ENCODE measurements around the gene MICU1.
A peak's percentile ranks its signal among the peaks of the same experiment; 100 is the strongest.

Gene MICU1

DNA sequence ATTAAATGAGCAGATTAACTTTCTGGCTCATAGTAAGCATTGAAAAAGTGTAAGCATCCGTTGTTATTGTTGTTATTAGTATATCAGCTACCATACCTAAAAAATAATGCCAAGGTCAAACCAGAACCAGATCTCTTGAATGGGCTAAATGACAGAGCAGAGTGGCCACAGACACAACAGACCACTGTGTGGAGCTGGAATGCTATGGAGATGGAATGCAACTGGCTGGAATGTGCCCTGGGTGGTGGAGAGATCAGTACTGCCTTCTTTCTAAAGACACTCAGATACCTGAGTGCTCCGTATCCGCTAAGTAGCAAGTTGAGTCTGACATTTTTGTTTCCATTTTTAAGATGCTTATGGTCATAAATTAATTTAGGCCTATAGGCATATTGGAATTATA lies 250.7 kb downstream of the MICU1 start:
- CTCF ChIA-PET, result interaction anchor here (1.4 kb wide), 1 partner anchor 10 kb away, joined by 3 read pairs; no protein-coding TSS in a partner anchor
- no peaks in the 10 kb centered on the region for H3K27me3 Mint-ChIP-seq
- peaks cover 2% of the 10 kb centered on the region for H3K36me3 Mint-ChIP-seq

DNA sequence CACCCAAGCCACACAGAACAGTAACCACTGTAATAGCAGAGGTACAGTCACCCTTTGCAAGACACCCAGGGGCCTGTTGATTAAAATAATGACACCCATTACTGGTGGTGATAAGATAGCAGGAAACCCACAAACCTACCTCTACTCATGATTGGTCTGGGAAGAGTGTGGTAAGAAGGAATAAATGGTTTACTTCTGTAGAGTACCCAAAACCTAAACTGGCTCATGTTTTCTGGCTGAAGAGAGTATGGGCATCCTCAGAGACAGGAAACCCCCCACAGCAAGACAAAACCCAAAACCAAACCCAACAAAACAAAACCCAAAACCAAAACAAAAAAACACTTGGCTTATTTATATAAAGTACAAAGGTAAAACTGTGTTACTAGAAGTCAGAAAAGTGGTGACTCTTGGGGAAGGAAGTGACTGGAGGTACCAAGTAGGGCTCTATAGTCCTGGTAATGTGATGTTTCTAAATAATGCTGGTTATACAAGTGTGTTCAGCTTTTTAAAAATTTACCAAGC lies 255.6 kb downstream of the MICU1 start:
- no peak overlapping the region for H3K4me3 Mint-ChIP-seq
- peaks cover 6% of the 10 kb centered on the region for H3K36me3 Mint-ChIP-seq
- peaks cover 13% of the 10 kb centered on the region for H3K4me1 Mint-ChIP-seq
- CTCF ChIA-PET, result no interaction called here
- no peaks in the 10 kb centered on the region for H3K9me3 Mint-ChIP-seq
- no peak for DNase-seq
- no peaks in the 10 kb centered on the region for H3K27me3 Mint-ChIP-seq
- peak overlapping the region; percentile 74 for H3K27ac Mint-ChIP-seq

More for the DNA sequence above, 250.7 kb downstream of the MICU1 start:
- Mint-ChIP-seq H3K4me3 (no peak overlapping the region), H3K27ac (no peak overlapping the region), H3K9me3 (no peaks in the 10 kb centered on the region), H3K4me1 (peaks cover 17% of the 10 kb centered on the region)
- DNase-seq, result no peak

DNA sequence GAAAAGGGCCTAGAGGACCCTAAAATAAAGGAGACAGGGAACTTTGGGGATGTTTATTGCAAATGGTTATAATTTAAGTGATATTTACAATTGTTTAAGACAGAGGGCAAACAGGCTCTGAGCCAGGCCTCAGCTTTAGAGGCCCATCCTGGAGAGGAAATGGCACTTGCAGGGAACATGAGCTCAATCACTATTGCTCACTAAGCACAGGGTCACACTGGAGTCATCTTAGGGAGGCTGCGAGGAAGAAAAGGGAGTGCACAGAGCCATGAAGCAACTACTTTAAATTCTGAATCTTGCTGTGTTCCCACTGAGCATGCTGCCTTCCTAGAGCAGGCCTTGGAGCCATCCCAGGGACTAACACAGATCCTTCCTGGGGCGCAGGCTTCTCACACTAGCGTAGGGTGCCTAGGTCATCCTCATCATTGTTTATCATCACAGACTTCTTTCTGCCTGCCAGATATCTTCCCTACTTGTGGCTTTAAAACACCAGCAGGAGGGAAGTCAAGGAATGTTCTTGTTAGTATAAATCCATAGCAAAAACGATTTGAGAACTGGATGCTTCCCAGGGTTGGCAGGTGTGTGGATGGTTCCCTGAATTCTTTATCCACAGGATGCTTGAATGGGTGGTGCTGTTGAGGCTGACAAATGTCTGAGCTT lies 258.4 kb downstream of the MICU1 start:
- DNase-seq, result no peak
- Mint-ChIP-seq H3K27me3 (peaks cover 7% of the 10 kb centered on the region), H3K27ac (no peak overlapping the region), H3K4me3 (no peak overlapping the region), H3K4me1 (peaks cover 25% of the 10 kb centered on the region), H3K36me3 (peaks cover 9% of the 10 kb centered on the region), H3K9me3 (no peaks in the 10 kb centered on the region)
- CTCF ChIA-PET, result no interaction called here

DNA sequence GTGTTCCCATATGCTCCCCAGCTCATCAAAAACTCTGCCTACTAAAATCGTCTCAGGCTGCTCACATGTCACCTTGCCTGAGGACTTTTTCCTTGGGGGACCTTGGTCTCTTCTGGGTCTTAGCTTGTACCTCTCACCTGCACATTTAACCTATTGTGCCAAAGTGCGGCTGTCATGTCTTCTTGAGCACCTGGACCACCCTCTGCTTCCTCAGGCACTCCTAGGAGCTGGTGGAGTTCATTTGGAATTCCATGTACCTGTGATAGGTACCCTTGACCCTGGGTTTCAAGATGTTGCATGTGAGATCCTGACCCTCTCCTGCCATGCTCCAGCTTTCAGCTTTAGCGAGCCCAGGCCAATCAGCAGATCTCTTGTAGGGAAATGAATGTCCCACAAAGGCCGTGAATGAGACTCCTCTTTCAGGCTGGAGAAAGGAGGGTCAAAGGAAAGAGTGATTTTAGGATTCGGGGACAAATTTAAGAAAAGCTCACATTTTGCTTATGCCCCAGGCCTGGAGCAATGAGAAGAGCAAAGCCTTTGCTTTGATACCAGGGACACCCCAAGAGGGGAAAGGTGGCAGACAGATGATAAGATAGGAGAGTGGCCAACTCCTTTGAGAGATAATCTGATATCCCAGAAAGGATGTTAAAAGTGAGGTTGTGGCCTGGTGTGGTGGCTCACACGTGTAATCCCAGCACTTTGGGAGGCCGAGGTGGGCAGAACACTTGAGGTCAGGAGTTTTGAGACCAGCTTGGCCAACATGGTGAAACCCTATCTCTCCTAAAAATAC lies 260.6 kb downstream of the MICU1 start:
- H3K4me3 Mint-ChIP-seq, result no peak overlapping the region
- CTCF ChIA-PET, result interaction anchor here (0.5 to 3.0 kb wide), 23 partner anchors 8 to 693 kb away, joined by 3 to 48 read pairs (median 4); partner anchors contain the start of genes DNAJB12, MCU and PSAP
- peaks cover 7% of the 10 kb centered on the region for H3K27me3 Mint-ChIP-seq
- DNase-seq, result no peak
- peaks cover 7% of the 10 kb centered on the region for H3K36me3 Mint-ChIP-seq
- H3K27ac Mint-ChIP-seq, result peak overlapping the region; percentile 35
- no peaks in the 10 kb centered on the region for H3K9me3 Mint-ChIP-seq
- peaks cover 20% of the 10 kb centered on the region for H3K4me1 Mint-ChIP-seq

DNA sequence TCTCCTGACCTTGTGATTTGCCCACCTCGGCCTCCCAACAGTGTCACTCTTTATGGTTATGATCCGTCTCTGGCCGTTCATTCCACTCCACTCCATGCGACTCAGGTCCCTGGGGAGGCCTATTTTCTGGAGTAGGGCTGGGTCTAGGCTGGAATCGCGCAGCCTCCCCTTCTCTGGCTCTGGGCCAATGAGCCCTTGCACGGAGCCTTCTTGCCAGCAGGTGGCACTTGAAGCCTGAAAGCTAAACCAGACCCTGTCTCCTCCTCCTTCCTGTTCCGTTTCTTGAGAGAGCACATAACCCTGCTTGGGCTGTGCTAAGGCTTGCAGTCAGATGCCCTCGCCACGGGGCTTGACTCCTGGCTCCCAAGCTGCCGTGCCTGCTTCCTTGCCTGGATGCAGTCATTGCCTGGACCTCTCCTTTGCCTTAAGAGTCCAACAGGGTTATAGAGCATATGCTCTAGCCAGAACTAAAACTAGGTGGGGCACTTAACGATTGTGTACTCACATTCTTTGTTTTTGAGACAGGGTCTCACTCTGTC lies 261.6 kb downstream of the MICU1 start:
- peaks cover 15% of the 10 kb centered on the region for H3K27me3 Mint-ChIP-seq
- peak overlapping the region; percentile 3 for H3K4me3 Mint-ChIP-seq
- peaks cover 6% of the 10 kb centered on the region for H3K36me3 Mint-ChIP-seq
- no peaks in the 10 kb centered on the region for H3K9me3 Mint-ChIP-seq
- CTCF ChIA-PET, result interaction anchor here (0.7 to 3.0 kb wide), 19 partner anchors 9 to 513 kb away, joined by 3 to 48 read pairs (median 4); partner anchors contain the start of genes DNAJB12, MCU and PSAP
- DNase-seq, result peak; percentile 92
- H3K4me1 Mint-ChIP-seq, result peaks cover 14% of the 10 kb centered on the region
- H3K27ac Mint-ChIP-seq, result peak overlapping the region; percentile 35

DNA sequence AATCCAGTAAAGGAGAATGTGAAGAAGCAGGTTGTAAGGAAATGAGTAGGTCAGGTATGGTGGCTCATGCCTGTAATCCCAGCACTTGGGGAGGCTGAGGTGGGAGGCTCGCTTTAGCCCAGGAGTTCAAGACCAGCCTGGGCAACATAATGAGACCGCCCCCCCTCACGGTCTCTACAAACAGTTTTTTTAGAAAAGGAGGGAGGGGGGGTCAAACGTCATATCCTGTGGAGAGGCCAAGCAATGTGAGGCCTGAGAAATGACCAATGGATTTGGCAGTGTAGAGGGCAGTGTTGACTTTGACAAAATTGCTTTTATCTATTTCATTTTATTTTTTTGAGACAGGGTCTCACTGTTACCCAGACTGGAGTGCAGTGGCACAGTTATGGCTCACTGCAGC lies 268.9 kb downstream of the MICU1 start:
- Mint-ChIP-seq H3K36me3 (peaks cover 12% of the 10 kb centered on the region), H3K4me3 (no peak overlapping the region), H3K27ac (no peak overlapping the region), H3K4me1 (peaks cover 29% of the 10 kb centered on the region), H3K9me3 (no peaks in the 10 kb centered on the region), H3K27me3 (peaks cover 15% of the 10 kb centered on the region)
- no peak for DNase-seq
- CTCF ChIA-PET, result no interaction called here

DNA sequence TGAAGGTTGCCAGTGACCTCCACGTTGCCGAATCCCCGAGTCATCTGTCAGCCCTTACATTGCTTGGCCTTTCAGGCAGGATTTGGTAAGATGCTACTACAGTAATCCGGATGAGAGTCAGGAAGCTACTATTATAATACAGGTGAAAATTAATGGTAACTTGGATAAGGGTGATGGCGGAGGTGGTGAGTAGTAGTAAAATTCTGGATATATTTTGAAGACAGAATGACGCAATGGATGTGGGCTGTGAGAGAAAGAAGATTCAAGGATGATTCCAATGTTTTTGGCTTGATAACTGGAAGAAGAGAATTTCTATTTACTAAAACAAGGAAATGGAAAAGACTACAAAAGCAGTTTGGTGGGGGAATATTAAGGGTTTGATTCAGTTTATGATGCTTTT lies 269.8 kb downstream of the MICU1 start:
- CTCF ChIA-PET, result no interaction called here
- Mint-ChIP-seq H3K4me3 (no peak overlapping the region), H3K27me3 (peaks cover 15% of the 10 kb centered on the region), H3K36me3 (peaks cover 20% of the 10 kb centered on the region), H3K9me3 (no peaks in the 10 kb centered on the region), H3K4me1 (peaks cover 35% of the 10 kb centered on the region), H3K27ac (no peak overlapping the region)
- no peak for DNase-seq

DNA sequence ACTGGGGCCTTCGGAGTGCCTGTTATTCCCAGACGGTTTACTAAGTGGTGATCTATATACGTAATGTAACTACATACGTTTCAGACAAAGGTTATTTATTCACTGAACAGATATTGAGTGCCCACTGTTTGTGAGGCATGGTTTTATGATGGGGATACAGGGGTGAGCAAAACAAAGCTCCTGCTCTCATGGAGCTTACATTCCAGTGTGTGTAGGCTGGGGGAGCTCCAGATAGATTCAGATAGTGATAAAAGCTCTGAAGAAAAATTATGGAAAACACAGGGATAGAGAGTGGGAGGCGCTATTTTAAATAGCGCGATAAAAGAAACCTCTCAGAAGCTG lies 270.7 kb downstream of the MICU1 start:
- Mint-ChIP-seq H3K4me3 (peak overlapping the region; percentile 94), H3K4me1 (peaks cover 35% of the 10 kb centered on the region), H3K27ac (peak overlapping the region; percentile 94), H3K27me3 (peaks cover 14% of the 10 kb centered on the region), H3K9me3 (no peaks in the 10 kb centered on the region), H3K36me3 (peaks cover 23% of the 10 kb centered on the region)
- DNase-seq, result no peak
- CTCF ChIA-PET, result interaction anchor here (1.0 to 1.2 kb wide), 2 partner anchors 9 to 306 kb away, joined by 4 read pairs; no protein-coding TSS in a partner anchor

DNA sequence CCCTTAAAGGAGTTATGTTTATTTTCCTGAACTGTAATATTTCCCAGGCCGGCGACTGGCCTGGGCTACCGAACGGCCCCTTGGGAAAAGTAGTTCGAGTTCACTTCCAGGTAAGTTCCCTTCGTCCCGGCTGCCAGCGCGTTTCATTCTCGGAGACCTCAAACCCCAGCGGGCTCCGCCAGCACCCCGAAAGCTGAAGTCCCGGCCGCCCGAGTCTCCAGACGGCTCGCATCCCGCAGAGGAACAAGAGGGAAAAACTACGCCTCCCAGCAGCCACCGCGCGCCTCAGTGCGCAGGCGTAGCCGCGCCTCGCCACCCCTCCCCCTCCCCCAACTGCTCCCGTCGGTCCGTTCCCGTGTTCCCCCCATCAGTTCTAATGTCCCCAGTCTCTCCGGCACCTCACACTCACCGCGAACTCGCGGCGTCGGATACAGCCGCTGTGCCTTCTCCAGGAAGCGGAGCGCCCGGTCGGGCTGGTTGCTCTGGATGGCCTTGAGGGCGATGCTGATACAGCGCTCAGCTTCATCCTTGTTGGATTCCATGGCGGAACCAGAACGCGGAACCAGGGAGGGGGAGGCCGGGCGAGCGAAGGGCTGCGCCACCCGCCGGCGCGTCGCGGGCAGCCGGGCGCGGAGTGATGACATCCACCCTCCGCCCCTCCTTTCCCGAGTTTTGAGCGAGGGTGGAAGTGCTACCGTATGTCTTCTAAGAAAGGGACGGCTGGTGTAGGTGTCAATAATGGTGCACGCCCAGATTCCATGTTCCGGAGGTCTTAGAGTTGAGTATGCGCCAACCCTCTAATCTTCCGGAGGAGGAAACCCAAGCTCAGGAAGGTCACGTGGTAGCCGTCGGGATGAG lies 271.3 kb downstream of the MICU1 start, which contains the start of gene DNAJB12:
Gene DNAJB12, minus strand, starts transcription at position 564 of the 858 bp plus-strand sequence. Its CDS starts 22 bp downstream, at position 542.
- peak within 1 kb of the TSS; percentile 94 for H3K27ac Mint-ChIP-seq
- peaks cover 8% of the 10 kb centered on the region for H3K27me3 Mint-ChIP-seq
- peak; percentile 92 for DNase-seq
- H3K4me1 Mint-ChIP-seq, result peaks cover 39% of the 10 kb centered on the region
- CTCF ChIA-PET, result interaction anchor here (1.0 to 1.2 kb wide), 2 partner anchors 10 to 306 kb away, joined by 4 read pairs; no protein-coding TSS in a partner anchor
- H3K36me3 Mint-ChIP-seq, result peaks cover 27% of the 10 kb centered on the region
- H3K4me3 Mint-ChIP-seq, result peak within 1 kb of the TSS; percentile 94
- no peaks in the 10 kb centered on the region for H3K9me3 Mint-ChIP-seq

DNA sequence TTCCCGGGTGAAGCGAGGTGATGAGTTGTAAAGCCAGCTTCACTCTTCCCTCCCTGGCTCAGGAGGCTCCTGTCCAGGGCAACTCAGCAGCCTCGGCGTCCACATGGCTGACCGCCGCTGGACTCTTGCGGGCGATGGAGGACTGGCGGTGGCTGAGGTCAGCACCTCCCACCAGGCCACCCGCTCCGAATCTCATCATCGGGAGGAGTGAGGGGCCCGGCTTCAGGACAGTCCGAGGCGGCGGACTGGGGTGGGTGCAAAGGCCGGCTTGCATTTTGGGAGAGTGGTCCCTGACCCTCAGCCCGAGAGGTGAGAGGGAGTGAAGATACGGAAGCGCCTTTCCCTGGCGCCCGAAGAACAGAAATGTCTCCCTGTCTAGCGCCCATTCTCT lies 271.9 kb downstream of the MICU1 start:
- CTCF ChIA-PET, result interaction anchor here (1.2 kb wide), 2 partner anchors 10 to 14 kb away, joined by 4 to 6 read pairs; no protein-coding TSS in a partner anchor
- Mint-ChIP-seq H3K36me3 (peaks cover 30% of the 10 kb centered on the region), H3K27me3 (peaks cover 3% of the 10 kb centered on the region), H3K4me1 (peaks cover 46% of the 10 kb centered on the region), H3K4me3 (peak overlapping the region; percentile 94), H3K27ac (peak overlapping the region; percentile 94), H3K9me3 (no peaks in the 10 kb centered on the region)
- no peak for DNase-seq

DNA sequence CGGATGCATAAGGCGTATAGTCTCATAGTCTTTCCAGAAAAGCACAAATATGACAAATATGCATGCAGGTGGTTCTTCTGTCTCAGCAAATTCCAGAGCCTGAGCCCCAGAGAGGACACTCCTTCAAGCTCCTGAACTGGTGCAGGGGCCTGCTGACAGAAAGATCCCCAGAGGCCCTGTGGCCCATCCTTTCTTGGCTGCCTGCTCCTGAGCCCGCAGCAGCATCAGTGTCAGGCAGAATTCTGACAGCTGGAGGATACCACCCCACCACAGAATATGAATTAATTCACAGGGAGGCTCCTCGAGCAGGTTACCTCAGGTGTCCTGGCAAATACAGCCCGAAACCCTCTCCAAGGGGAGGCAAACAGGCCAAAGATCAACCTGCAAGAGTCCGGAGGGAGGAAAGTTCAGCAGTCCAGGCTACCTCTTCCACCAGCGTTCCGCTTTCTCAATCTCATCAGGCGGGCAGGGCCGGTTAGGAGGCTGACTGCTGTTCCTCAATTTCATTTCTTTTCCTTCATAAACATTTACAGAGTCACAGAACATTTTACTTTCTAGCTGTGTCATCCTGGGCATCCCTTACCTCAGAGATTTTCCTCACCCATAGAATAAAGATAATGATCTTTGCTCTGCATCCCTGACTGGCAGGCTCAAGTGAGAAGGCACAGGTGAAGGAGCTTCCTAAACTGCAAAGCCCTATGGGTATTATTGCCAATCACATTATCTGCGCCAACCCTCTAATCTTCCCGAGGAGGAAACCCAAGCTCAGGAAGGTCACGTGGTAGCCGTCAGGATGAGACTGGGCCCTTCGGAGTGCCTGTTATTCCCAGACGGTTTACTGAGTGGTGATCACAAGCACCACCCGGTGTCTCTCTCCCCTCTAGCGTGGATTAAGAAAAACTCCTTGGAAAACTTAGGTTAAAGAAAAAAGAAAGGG lies 272.6 kb downstream of the MICU1 start:
- peak overlapping the region; percentile 94 for H3K4me3 Mint-ChIP-seq
- no peaks in the 10 kb centered on the region for H3K27me3 Mint-ChIP-seq
- H3K36me3 Mint-ChIP-seq, result peaks cover 35% of the 10 kb centered on the region
- peak overlapping the region; percentile 94 for H3K27ac Mint-ChIP-seq
- DNase-seq, result no peak
- CTCF ChIA-PET, result interaction anchor here (1.2 kb wide), 1 partner anchor 13 kb away, joined by 6 read pairs; no protein-coding TSS in a partner anchor
- H3K4me1 Mint-ChIP-seq, result peaks cover 48% of the 10 kb centered on the region
- no peaks in the 10 kb centered on the region for H3K9me3 Mint-ChIP-seq

DNA sequence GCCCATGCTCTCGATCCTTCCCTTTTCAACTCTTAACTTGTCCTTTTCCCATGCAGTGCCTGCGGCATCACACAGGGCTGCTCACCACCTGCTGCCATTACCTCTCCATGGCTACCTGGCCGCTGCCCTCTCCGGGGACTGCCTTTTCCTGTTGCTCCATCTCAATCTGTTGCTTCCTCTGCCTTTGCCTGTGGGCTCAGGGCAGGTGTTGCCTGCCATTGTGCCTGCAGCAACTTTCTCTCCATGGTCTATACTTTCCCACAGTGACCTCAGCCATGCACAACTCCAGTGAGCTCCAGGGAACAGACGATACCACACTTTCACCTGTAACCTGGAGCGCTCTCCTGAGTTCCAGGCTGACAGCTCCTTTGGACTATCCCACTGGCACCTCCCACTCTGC lies 274.4 kb downstream of the MICU1 start:
- Mint-ChIP-seq H3K9me3 (no peaks in the 10 kb centered on the region), H3K27ac (peak overlapping the region; percentile 55), H3K36me3 (peaks cover 35% of the 10 kb centered on the region)

More for the DNA sequence above, 274.4 kb downstream of the MICU1 start:
- CTCF ChIA-PET, result interaction anchor here (1.0 to 2.3 kb wide), 2 partner anchors 10 to 225 kb away, joined by 3 to 10 read pairs; no protein-coding TSS in a partner anchor
- Mint-ChIP-seq H3K4me3 (no peak overlapping the region), H3K27me3 (no peaks in the 10 kb centered on the region), H3K4me1 (peaks cover 48% of the 10 kb centered on the region)
- DNase-seq, result no peak

Measured in activated naive CD4-positive, alpha-beta T cell treated with anti-CD3 and anti-CD28 coated beads, Interleukin-2, amount 10 ng/mL, durations not matched to agents 7 days and 5 days (primary cell).